Measurements from ENCODE around the gene PRKRA. TPM values are rescaled to one million over a fixed set of nuclear protein-coding genes. Genes with fewer than 3 reads are reported as not detected.

The PRKRA gene
- total RNA-seq, 1 experiment from 2014 or later, result 49.8 TPM

- intact Hi-C loops (cut with micrococcal nuclease), result no loop called here
- H3K79me2 ChIP-seq (ENCODE audit: insufficient read depth, low read length), result peaks cover 43% of the 10 kb centered on the region
- H3K27ac ChIP-seq (ENCODE audit: low read depth, low read length), result peak within 1 kb of the TSS; percentile 22
- H2AFZ ChIP-seq (ENCODE audit: low read depth, low read length, poor library complexity, severe bottlenecking), result peak within 1 kb of the TSS; percentile 100
- no peaks in the 10 kb centered on the region for H4K20me1 ChIP-seq (ENCODE audit: insufficient read depth)
- H3K9ac ChIP-seq (ENCODE audit: low read length), result peak within 1 kb of the TSS; percentile 77
- peak within 1 kb of the TSS; percentile 75 to 92 for H3K4me3 ChIP-seq (replicated peaks in 1 of 2; ENCODE audit: low read depth in 1 of 2, low read length in 2 of 2)
- TF ChIP-seq EZH2phosphoT487 (IDR thresholded peaks at IDR 0.05; ENCODE audit: borderline replicate concordance) (no peak), SIN3A (IDR thresholded peaks at IDR 0.05; ENCODE audit: low read depth) (peak; percentile 51; the same call in 1 of the 2 replicates), ZFX (IDR thresholded peaks at IDR 0.05) (peak; percentile 84), EGR1 (IDR thresholded peaks at IDR 0.05; ENCODE audit: low read depth) (0 out of 2 replicates have a peak, but pooled peaks have one; percentile 49), CEBPB (IDR thresholded peaks at IDR 0.05; ENCODE audit: low read depth) (no peak), TCF7L2 (IDR thresholded peaks at IDR 0.05; ENCODE audit: borderline replicate concordance, extremely low read depth, insufficient read depth, insufficient read length) (peak; percentile 51), MAX (IDR thresholded peaks at IDR 0.05) (peak; percentile 52), CBX3 (IDR thresholded peaks at IDR 0.05; ENCODE audit: low read depth) (peak; percentile 50; the same call in 1 of the 2 replicates), CTCF (IDR thresholded peaks at IDR 0.05 in 2 of 3, conservative IDR thresholded peaks at IDR 0.05 in 1 of 3; ENCODE audit: borderline replicate concordance in 1 of 3, insufficient read depth in 1 of 3, low read depth in 2 of 3, low read length in 2 of 3) (no peak), POLR2AphosphoS5 (IDR thresholded peaks at IDR 0.05; ENCODE audit: low read depth, low read length) (peak; percentile 76)
- ChIA-PET POLR2A (interaction anchor here (0.9 to 1.0 kb wide), 2 partner anchors 14 to 30 kb away, joined by 3 to 5 read pairs; partner anchors contain the start of genes PJVK and PRKRA), RAD21 (ENCODE audit: low non-redundant PET in 1 of 2, low total read pairs in 2 of 2, uncharacterized antibody in 2 of 2, unreplicated experiment in 2 of 2) (no interaction called here), CTCF (no interaction called here)
- no peaks in the 10 kb centered on the region for H3K36me3 ChIP-seq (ENCODE audit: control insufficient read depth in 1 of 2, insufficient read depth in 2 of 2, low read length in 2 of 2)
- H3K4me2 ChIP-seq (ENCODE audit: low read length), result peak within 1 kb of the TSS; percentile 100
- BruUV-seq (replicated peaks), result no TSS peak
- H3K9me2 ChIP-seq (ENCODE audit: insufficient read depth), result no peaks in the 10 kb centered on the region
- H3K4me1 ChIP-seq (ENCODE audit: control insufficient read depth in 1 of 2, insufficient read depth in 2 of 2, low read length in 2 of 2), result peaks cover 10 to 30% of the 10 kb centered on the region in 2 experiments; a peak in 3 of 4 replicates
- H3K9me3 ChIP-seq (ENCODE audit: control insufficient read depth in 1 of 2, insufficient read depth in 1 of 2, low read depth in 1 of 2, low read length in 2 of 2), result no peaks in the 10 kb centered on the region
- ATAC-seq (peak; percentile 89), DNase-seq (ENCODE audit: low read depth, low spot score) (peak; percentile 94)
- H3K27me3 ChIP-seq (ENCODE audit: insufficient read depth, low read length), result no peaks in the 10 kb centered on the region
Observed at GRCh38 chr2:178480227-178481181, 29.5 kb upstream of the PRKRA start, which contains the start of gene PLEKHA3. PLEKHA3 (plus strand) TSS chr2:178480457; CDS start chr2:178480870, 413 bp downstream.
